Midbrain (tissue), 1 donor: Measurements from ENCODE around the gene WWTR1.

Source experiments
- DNase-seq: peaks from one replicate; lab custom pipeline; 2025; lab: John Stamatoyannopoulos, UW

The WWTR1 gene

GRCh38 chr3:149621218-149622005 lies 36.4 kb downstream of the WWTR1 start:
- DNase-seq, result no peak

DNA sequence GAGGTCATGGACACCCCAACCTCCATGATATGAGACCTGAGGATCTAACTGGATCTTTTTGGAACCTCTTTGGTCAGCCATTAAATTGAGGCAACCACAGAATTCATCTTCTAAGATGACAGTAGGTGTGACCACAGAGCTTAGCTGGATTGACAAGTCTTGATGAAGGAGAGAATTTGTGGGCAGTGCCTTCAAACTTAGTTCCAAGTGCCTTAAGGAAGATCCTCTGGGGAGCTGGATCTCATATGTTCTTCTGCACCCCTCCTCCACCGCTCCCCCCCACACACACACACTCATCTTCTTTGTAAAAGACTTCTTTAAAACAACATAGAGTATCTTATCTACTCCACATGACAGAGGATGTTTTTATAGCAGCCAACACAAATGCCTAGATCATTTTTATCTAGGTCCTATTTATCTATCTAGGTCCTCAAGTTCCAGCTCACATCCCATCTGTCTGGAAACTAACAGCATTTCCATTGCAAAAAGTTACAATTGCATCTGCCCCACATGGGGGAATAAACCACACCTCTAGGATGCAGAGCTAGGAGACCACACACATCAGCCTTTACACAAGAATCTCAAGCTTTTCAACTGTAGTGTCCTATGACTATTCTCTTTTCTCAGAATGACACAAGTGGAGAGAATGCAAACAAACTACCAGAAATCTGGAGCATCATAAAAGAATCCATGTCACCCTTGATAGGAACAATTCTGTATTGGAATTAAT lies 37.4 kb downstream of the WWTR1 start:
- DNase-seq, result no peak

DNA sequence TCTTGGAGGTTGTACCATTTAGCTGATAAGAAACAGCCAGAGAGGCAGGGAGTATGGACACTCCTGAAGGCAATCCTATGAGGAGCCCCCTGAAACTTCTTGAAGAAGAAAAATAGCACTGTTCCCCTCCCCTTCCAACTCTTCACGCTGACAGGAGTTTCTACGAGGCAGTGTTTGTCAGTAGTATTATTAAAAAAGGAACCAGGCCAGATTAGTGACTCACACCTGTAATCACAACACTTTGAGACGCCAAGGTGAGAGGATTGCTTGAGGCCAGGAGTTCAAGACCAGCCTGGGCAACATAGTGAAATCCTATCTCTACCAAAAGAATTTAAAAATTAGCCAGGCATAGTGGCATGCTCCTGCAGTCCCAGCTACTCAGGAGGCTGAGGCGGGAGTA lies 38.7 kb downstream of the WWTR1 start:
- DNase-seq, result no peak

DNA sequence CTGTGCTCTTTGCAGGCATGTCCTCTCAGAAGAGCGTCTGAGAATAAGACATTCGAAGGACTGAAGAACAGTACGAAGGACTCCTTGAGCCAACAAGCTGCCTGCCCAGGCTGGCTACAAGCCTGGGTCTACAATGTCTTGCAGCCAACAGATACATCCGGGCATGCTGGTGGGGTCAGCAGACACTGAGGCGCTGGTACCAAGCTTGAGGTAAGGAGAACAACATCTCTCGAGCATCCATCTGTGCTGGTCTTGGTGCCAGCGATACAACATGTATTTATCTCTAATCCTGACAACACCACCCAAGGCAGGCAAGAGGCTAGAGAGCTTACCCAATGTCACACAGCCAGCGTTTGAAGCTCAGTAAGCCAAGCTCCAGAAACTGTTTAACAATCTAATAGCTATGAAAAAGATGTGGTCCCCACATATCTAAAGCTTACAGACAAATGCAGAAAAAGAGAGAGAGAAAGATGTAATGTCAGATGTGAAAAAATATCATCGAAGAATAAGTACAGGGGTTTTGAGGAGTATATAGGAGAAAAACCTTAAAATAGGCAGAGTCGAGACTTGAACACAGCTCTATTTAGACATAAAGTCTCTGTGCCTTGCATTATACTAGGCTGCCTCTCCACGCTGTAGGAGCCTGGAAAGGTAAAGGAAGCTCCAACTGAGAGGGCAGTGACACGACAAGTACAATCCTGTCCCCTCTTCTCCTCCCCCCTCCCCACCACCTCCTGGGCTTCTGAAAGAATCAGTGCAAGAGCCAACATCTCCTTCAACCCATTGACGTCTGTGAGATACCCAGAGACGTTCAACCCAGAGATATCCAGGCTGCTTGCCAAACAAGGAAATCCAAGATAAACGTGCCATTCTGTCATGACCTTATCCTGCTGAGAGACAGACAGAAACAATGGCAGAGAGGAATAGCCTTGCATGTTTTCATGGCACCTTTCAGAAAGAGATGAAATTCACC lies 39.4 kb downstream of the WWTR1 start:
- DNase-seq, result peak; percentile 10

DNA sequence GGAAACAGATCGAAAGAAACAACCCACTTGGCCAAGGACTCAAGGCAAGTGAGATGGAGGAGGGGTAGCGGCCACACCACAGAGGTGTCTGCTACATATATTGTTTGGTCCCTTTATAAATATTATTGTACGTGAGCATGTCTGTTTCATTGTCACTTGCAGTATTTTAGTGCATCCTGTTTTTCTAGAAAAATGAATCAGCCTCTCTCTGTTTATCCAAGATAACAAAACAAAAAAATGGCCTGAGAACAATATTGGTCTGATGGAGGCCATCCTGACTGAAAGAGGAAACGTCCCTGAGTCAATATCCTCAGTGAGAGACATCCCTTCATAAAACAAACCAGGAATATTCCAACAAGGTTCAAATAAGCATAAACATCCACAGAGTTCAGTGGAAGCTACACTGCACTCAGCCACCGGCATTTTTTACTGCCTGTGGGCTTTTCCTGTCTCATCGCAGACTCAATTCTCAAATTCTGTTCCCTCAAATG lies 42.0 kb downstream of the WWTR1 start:
- no peak for DNase-seq

DNA sequence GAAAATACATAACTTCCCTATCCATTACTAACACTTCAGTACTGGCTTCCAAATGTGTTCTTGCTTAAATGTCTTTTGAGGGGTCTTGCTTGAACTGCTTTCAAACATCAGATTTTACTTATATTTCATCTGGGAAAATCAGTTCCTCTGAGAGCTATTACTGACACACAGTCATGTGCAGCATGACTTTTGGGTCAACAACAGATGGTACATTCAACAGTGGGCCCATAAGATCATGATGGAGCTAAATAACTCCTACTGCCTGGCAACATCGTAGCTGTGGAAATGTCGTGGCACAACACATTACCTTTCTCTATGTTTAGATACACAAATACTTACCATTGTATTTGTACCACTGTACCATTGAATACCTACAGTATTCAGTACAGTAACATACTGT lies 43.8 kb downstream of the WWTR1 start:
- DNase-seq, result no peak

DNA sequence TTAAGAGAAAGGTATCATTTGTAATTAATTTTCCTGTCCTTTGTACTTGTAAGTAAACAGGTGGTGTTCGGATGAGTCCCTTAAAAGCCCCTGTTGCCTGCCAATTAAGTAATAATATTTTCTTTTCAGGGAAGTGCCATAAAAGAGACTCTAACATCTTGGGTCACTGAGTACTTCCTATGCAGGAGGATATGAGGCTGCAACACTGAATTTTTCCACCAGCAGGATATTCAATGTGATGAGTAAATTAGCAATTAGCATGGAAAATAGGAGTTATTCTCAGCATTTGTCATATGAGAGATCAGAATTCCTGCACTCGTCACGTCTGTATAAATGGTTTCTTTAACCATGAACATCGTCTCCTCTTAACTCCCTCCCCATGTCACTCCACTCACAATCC lies 45.4 kb downstream of the WWTR1 start:
- no peak for DNase-seq

GRCh38 chr3:149611149-149611548 lies 46.7 kb downstream of the WWTR1 start:
- DNase-seq, result no peak

DNA sequence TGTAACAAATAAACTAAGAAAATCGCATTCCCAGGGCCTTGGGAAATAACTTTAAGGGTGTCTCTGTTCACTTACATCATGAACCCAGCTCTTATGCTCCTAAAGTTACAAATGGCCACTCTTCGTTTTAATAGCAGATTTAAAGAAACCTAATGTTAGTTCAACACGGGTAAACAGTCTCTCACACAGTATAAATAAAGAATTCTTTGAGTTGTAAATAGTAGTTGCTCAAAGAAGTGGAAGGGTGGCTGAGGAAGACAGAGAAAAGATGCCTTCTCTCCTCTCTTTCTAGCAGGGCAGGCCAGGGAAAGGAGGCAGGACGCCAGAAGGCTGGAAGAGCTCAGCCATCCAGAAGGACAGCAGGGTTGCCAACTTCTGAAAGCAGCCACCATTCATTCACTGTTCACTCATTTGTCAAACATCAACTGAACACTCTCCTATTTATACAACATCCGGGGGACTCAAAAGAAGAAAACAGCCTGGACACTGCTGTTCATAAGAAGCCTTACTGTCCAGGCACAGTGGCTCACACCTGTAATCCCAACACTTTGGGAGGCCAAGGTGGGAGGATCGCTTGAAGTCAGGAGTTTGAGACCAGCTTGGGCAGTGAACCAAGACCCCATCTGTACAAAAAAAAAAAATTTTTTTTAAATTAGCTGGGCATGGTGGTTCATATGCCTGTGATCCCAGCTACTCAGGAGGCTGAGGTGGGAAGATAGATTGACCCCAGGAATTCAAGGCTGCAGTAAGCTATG lies 47.3 kb downstream of the WWTR1 start:
- DNase-seq, result peak; percentile 47

DNA sequence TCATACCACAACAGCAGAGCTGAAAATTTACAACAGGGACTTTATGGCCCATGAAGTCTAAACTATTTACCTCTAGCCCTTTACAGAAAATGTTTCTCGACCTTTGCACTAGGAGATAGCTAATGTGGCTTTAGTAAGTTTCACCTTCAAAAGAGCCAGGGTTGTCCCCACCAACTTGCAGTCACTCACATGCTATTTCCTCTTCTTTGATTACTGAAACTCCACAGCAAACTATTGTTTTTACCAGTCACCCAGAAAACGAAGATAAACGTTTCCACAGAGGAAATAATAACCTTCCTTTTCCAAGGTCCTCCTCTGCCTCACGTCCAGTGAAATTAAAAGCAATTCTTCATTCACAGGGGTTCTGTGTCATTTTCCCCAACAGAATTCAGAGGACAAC lies 48.2 kb downstream of the WWTR1 start:
- DNase-seq, result no peak

DNA sequence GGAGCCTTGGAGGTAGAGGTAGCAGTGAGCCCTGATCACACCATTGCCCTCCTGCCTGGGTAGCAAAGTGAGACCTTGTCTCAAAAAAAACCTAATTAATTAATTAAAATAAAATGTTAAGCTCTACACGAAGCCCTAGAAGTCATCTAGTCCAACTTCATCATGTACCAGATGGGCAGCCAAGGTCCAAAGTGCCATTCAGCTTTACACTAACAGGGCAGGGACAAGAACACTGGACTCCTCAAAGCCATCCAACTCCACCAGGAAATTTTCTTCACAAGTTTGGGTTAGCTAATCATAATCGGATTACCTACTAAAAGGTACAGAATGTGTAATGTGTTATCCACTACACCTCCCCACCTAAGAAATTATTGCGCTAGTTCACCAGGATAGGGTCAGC lies 48.8 kb downstream of the WWTR1 start:
- no peak for DNase-seq

DNA sequence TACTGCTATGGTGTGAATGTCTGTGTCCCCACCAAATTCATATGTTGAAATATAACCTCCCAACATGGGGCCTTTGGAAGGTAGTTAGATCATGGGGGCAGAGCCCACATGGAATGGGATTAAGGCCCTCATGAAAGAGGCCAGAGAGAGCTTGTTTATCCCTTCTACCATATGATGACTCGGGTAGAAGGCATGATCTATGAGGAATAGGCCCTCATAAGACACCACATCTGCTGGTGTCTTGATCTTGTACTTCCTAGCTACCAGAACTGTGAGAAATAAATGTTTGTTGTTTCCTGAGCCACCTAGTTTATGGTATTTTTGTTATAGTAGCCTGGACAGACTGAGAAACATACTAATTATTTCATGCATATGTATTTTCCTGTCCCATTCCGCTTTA lies 51.9 kb downstream of the WWTR1 start:
- DNase-seq, result no peak

GRCh38 chr3:149604125-149604875 lies 53.5 kb downstream of the WWTR1 start:
- no peak for DNase-seq

DNA sequence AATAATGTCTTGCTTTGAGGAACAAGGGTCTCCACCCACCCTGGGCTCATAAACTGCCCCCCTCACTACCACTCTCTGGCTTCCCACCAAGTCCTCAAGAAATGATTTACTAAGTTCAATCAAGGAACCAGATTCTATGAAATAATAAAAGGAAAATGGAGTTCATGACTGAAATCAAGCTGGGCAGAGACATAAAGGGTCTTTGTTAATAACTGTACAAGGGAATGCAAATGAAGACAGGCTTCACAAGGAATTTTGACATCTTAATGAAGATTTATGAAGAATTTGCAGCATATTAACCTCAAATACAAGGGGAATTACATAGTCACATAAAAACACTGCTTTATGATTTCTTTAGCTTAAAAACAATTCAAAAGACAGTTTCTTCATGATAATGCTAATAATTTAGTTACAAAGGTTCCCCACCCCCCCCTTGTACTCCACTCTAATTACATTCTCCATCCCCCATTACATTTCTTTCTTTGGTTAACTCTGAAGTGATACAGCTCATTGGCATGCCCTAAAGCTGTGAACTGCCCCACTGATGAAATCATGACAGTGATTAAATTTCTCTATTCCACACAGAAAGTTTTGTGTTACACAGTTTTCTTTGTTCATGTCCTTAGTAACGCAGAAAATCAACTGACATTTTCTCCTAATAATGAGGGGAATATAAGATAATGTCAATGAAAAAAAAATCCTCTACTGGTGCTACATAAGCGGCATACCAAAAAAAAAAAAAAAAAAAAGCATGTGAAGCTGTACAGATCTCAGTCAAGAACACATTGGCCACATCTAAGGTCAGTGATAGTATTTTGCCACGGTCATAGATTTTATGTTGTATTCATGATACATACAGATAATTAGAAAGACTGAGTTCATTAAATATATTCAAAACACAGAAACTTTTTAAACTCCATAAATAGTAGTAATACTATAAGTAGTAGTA lies 54.4 kb downstream of the WWTR1 start:
- no peak for DNase-seq

- DNase-seq, result no peak
Measured at GRCh38 chr3:149600634-149601033, 57.2 kb downstream of the WWTR1 start.

DNA sequence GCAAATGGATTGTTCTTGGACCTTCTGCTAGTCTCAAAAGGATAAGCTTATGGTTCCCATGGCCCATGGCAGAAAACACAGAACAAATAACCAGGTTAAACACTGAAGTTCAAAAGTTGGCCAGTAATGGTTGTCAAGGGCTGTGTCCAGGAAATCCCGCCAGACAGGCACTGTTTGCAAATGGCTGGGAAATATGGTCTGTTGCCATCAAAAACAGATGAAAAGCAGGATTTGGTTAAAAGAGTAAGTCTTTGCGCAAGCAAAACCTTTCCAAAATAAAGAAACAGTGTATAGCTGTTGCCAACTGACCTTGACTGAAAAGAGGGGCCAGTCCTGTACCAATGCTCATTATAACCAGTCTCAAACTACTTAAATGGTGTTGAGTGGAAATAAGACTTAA lies 58.6 kb downstream of the WWTR1 start:
- peak; percentile 31 for DNase-seq

DNA sequence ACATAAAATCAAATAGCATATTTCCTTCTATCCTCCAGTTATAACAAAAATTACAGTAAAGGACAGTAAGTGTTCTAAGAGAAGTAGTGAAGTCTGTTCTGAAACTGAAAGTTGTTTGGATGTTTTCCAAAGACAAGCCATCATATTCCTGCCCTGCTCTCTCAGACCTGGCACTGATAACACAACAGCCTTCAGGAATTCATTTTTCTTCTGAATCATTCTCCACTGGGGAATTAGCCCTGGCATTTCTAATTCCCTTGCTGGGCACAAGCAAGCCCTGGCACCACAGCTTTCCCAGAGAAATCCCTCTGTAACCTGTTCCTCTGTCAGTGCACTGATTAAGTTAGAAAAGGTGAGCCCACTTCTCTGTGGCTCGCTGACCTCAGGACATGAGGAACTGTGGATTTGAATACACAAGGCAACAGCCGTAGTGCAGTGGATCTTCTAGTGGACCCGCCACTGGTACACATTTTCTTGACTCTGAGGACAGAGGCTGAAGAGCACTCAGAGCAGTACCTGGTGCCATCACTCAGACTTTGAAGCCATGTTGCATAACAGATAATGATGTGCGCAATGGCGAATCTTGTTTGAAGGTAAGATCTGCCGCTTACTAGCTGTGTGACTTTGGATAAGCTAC lies 61.6 kb downstream of the WWTR1 start:
- no peak for DNase-seq

DNA sequence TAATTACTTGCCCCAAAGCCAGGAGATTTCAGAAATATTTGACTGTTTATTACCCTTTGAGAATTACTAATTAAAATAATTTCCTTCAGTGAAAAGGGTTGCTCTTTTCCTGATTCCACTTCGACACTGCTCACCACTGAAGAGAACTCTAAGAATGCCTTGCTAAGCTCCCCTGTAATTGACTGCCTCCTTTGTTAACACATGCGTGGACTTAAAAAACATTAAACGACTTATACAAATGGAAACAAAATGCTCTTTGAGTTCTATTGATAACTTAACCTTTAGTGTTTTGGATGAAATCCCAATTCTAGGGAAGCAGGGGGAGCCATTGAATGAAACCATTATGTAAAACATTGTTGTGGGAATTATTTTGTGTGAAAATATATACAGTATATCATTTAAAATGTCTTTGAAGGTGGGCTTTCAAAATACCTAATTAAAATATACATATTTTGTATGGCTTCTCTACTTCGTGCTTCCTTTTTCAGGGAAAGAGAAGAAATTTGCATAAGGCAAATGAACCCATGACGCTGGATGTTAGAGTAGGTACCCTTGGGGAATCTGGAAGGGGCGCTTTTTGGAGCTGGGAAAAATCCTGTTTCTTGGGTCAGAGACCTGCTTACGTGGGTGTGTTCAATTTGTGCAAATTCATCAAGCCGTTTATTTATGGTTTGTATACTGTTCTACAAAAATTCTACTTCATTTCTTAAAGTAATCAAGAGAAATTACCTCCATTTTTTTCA lies 64.2 kb downstream of the WWTR1 start:
- no peak for DNase-seq
